ENCODE results near the gene RAB27B. TPM values are rescaled to one million over a fixed set of nuclear protein-coding genes. Genes with fewer than 3 reads are reported as not detected.

The RAB27B gene
- total and polyA plus RNA-seq, 2 of the 8 experiments (the other 6 are each of a cell fraction or from before 2014, with no cell fraction given), result 0.05 to 0.60 TPM

GRCh38 chr18:54878159-54878622, 49.9 kb downstream of the RAB27B start:
- no peak overlapping the region for H2BK15ac ChIP-seq (ENCODE audit: low read length)
- no peaks in the 10 kb centered on the region for H3K4me1 ChIP-seq (replicated peaks in 1 of 4; ENCODE audit: control insufficient read depth in 3 of 4, insufficient read depth in 4 of 4, low read length in 3 of 4)
- H2AK5ac ChIP-seq (ENCODE audit: low read depth, low read length), result no peak overlapping the region
- CTCF ChIA-PET (ENCODE audit: partially characterized antibody), result interaction anchor here (1.0 kb wide), 1 partner anchor 13 kb away, joined by 3 read pairs; no protein-coding TSS in a partner anchor
- no peaks in the 10 kb centered on the region for H3K23me2 ChIP-seq (ENCODE audit: low read depth, low read length)
- no peaks in the 10 kb centered on the region for H3K79me1 ChIP-seq (ENCODE audit: low read depth, low read length)
- no peak overlapping the region for H3K4me2 ChIP-seq (ENCODE audit: insufficient read depth in 1 of 2, low read depth in 2 of 2, low read length in 2 of 2)
- H3K4me3 ChIP-seq (ENCODE audit: extremely low read depth in 1 of 4, insufficient read depth in 2 of 4, low read depth in 3 of 4, low read length in 4 of 4), result no peak overlapping the region
- no peak overlapping the region for H3K18ac ChIP-seq (ENCODE audit: extremely low read depth, low read length)
- no peaks in the 10 kb centered on the region for H3K36me3 ChIP-seq (ENCODE audit: control insufficient read depth in 2 of 4, insufficient read depth in 4 of 4, low read length in 3 of 4)
- no peak overlapping the region for H2BK12ac ChIP-seq (ENCODE audit: low read depth, low read length)
- TF ChIP-seq ASH2L (IDR thresholded peaks at IDR 0.05; ENCODE audit: low read length), result no peak
- H3K9ac ChIP-seq (replicated peaks in 1 of 4; ENCODE audit: extremely low read depth in 1 of 4, low read depth in 3 of 4, low read length in 3 of 4), result no peak overlapping the region
- no peak overlapping the region for H3K4ac ChIP-seq (replicated peaks; ENCODE audit: insufficient read length, low read depth, low read length)
- no peak overlapping the region for H4K91ac ChIP-seq (replicated peaks; ENCODE audit: insufficient read length, low read length)
- POLR2A ChIA-PET (ENCODE audit: partially characterized antibody), result no interaction called here
- no peak overlapping the region for H4K8ac ChIP-seq (ENCODE audit: extremely low read depth, insufficient read depth, low read length)
- DNase-seq (ENCODE audit: low read depth in 1 of 2, low spot score in 2 of 2), result no peak
- H2BK120ac ChIP-seq (replicated peaks; ENCODE audit: low read depth, low read length), result no peak overlapping the region
- no peak overlapping the region for H3K56ac ChIP-seq (replicated peaks; ENCODE audit: insufficient read length, low read depth, low read length)
- H2BK20ac ChIP-seq (ENCODE audit: low read length), result no peak overlapping the region
- no peaks in the 10 kb centered on the region for H3K9me3 ChIP-seq (ENCODE audit: insufficient read depth in 2 of 2, low read depth in 1 of 2, low read length in 1 of 2)
- no peaks in the 10 kb centered on the region for H3K79me2 ChIP-seq (ENCODE audit: control insufficient read depth in 1 of 2, insufficient read depth in 2 of 2, low read length in 2 of 2)
- no peak overlapping the region for H2BK5ac ChIP-seq (ENCODE audit: low read depth, low read length)
- no peaks in the 10 kb centered on the region for H4K20me1 ChIP-seq (replicated peaks in 1 of 2; ENCODE audit: control insufficient read depth in 1 of 2, insufficient read depth in 2 of 2, low read length in 2 of 2)
- WGBS, 2 experiments (ENCODE audit: extremely low coverage in 1 of 2, insufficient coverage in 1 of 2, insufficient read length in 1 of 2, insufficient replicate concordance in 2 of 2, low coverage in 1 of 2, low lambda C conversion rate in 2 of 2, missing lambda C conversion rate in 1 of 2), result 84% methylated on average over 2 of the region's 2 CpGs; no CpG with 5 or more reads in 1 of the 2 experiments
- H3K23ac ChIP-seq (ENCODE audit: insufficient read length), result no peak overlapping the region
- no peak overlapping the region for H3K14ac ChIP-seq (ENCODE audit: insufficient read length)
- H2AFZ ChIP-seq (ENCODE audit: low read length), result no peak overlapping the region
- no peak overlapping the region for H3K27ac ChIP-seq (ENCODE audit: low read depth, low read length)
- no peak overlapping the region for H4K5ac ChIP-seq (ENCODE audit: insufficient read length, low read depth, low read length)
- peaks cover 0 to 2% (median 2%) of the 10 kb centered on the region in 4 experiments; a peak in 2 of 7 replicates for H3K27me3 ChIP-seq (replicated peaks in 1 of 4; ENCODE audit: control insufficient read depth in 3 of 4, extremely low read depth in 1 of 4, insufficient read depth in 3 of 4, low read length in 3 of 4)
- FAIRE-seq, result no peak
